ENCODE data around the gene YBX2. TPM values are rescaled to one million over a fixed set of nuclear protein-coding genes. Genes with fewer than 3 reads are reported as not detected.

The YBX2 gene
- total RNA-seq, 1 donor from 2014 or later, result 7.0 TPM

DNA sequence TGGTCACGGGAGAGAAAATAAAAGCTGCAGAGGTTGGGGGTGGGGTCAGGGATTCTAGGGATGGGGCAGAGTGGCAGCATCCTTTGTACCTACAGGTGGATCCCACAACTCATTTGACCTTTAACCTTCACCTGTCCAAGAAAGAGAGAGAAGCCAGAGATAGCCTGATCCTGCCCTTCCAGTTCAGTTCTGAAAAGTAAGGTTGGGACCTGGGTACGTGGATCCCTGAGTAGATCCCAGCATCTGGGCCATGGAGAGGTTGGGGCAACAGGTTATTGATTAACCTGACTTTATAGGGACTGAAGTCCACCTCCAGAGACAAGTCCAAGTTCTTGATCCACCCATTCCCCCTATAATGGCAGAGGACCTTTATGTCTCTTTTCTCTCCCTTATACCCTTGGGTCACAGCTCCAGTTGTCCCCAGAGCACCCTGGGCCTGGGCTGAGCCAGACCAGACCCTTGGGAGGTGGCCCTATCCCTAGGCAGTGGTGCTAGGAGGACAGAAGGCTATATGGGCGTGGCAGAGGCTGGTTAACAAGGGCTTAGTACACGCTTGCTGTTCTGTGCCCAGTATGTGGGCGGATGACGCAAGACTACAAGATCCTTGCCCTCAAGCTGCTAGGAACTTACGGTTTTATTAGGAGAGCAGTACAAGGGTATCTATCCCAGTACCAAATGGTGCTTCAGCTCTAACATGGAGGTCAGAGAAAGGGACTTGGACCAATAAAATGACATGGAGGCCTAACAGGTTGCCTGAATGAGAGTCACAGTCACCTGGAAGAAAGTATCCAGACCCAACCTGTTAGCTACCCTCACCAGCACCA lies 35.5 kb downstream of the YBX2 start:
- Mint-ChIP-seq H3K9me3 (no peaks in the 10 kb centered on the region), H3K27ac (peak overlapping the region; percentile 87), H3K27me3 (peaks cover 37% of the 10 kb centered on the region), H3K4me1 (ENCODE audit: unreplicated experiment) (peaks cover 6% of the 10 kb centered on the region), H3K4me3 (peak overlapping the region; percentile 83), H3K36me3 (peaks cover 17% of the 10 kb centered on the region)
- DNase-seq (ENCODE audit: extremely low spot score, unreplicated experiment), result no peak
- TF ChIP-seq, protein P1, sequence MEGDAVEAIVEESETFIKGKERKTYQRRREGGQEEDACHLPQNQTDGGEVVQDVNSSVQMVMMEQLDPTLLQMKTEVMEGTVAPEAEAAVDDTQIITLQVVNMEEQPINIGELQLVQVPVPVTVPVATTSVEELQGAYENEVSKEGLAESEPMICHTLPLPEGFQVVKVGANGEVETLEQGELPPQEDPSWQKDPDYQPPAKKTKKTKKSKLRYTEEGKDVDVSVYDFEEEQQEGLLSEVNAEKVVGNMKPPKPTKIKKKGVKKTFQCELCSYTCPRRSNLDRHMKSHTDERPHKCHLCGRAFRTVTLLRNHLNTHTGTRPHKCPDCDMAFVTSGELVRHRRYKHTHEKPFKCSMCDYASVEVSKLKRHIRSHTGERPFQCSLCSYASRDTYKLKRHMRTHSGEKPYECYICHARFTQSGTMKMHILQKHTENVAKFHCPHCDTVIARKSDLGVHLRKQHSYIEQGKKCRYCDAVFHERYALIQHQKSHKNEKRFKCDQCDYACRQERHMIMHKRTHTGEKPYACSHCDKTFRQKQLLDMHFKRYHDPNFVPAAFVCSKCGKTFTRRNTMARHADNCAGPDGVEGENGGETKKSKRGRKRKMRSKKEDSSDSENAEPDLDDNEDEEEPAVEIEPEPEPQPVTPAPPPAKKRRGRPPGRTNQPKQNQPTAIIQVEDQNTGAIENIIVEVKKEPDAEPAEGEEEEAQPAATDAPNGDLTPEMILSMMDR (conservative IDR thresholded peaks at IDR 0.05), result no peak

DNA sequence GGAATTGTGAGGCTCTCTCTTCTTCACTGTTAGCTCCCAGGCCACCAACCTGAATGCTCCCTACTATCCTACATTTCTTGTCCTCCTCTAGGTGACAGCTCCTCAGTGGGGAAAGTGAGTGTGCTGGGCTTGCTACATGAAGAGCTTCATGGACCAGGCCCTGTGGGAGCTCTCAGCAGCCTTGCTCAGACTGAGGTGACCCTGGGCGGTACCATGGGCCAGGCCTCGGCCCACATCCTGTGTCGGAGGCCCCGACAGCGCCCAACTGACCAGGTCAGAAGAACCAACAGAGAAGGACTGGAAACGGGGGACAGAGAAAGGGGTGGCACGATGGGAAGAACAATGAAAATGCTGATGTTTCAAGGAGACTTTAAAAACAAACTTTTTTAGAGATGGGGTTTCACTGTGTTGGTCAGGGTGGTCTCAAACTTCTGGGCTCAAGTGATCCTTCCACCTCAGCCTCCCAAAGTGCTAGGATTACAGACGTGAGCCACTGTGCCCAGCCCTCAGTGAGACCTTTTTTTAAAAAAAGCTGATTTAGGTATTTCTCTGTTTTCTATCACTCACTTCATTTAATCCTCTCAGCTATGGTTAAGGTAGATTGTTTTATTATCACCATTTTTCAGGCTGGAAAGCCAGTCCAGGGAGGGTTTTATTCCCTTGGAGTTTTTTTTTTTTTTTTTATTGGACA lies 37.5 kb downstream of the YBX2 start:
- no peak overlapping the region for H3K4me3 Mint-ChIP-seq
- H3K27me3 Mint-ChIP-seq, result peaks cover 19% of the 10 kb centered on the region
- H3K4me1 Mint-ChIP-seq (ENCODE audit: unreplicated experiment), result peaks cover 13% of the 10 kb centered on the region
- peaks cover 26% of the 10 kb centered on the region for H3K36me3 Mint-ChIP-seq
- TF ChIP-seq, protein P1 (conservative IDR thresholded peaks at IDR 0.05), result no peak
- no peak for DNase-seq (ENCODE audit: extremely low spot score, unreplicated experiment)
- H3K9me3 Mint-ChIP-seq, result no peaks in the 10 kb centered on the region
- peak overlapping the region; percentile 82 for H3K27ac Mint-ChIP-seq

DNA sequence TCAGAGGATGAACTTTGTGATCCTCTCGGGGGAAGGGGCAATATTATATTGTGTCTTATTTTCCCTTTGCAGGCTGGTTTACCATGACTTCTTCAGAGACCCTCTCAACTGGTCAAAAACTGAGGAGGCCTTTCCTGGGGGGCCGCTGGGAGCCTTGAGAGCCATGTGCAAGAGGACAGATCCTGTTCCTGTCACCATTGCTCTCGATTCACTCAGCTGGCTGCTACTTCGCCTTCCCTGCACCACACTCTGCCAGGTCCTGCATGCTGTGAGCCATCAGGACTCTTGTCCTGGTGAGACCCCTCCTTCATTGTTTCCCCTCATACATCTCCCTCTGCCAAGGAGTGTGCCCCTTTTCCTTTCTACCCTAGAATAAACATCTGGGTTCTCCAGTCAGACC lies 39.9 kb downstream of the YBX2 start:
- Mint-ChIP-seq H3K27me3 (peaks cover 5% of the 10 kb centered on the region), H3K9me3 (no peaks in the 10 kb centered on the region), H3K4me3 (peak overlapping the region; percentile 71), H3K4me1 (ENCODE audit: unreplicated experiment) (peaks cover 25% of the 10 kb centered on the region), H3K27ac (peak overlapping the region; percentile 52), H3K36me3 (peaks cover 26% of the 10 kb centered on the region)
- TF ChIP-seq, protein P1 (conservative IDR thresholded peaks at IDR 0.05), result no peak
- no peak for DNase-seq (ENCODE audit: extremely low spot score, unreplicated experiment)

DNA sequence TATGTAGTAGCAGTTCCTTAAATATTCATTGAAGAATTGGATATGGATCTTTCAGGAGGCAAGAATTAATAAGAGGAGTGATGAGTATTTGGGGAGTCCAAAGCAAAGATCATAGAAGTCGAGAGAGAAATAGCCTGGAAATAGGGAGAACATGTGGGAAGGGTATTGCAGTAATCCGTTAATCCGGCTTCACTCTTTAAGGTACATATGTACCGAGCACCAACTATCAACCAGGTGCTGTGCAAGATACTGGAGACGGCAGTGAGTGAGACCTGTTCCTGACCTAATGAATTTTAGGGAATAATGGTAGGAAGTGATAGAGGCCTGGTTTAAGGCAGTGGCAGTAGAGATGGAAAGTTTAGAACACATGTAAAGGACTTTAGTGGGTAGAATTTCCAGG lies 41.4 kb downstream of the YBX2 start:
- H3K36me3 Mint-ChIP-seq, result peaks cover 21% of the 10 kb centered on the region
- peak overlapping the region; percentile 94 for H3K4me3 Mint-ChIP-seq
- DNase-seq (ENCODE audit: extremely low spot score, unreplicated experiment), result no peak
- H3K27me3 Mint-ChIP-seq, result no peaks in the 10 kb centered on the region
- H3K27ac Mint-ChIP-seq, result peak overlapping the region; percentile 100
- peaks cover 30% of the 10 kb centered on the region for H3K4me1 Mint-ChIP-seq (ENCODE audit: unreplicated experiment)
- no peaks in the 10 kb centered on the region for H3K9me3 Mint-ChIP-seq
- TF ChIP-seq, protein P1 (conservative IDR thresholded peaks at IDR 0.05), result no peak

DNA sequence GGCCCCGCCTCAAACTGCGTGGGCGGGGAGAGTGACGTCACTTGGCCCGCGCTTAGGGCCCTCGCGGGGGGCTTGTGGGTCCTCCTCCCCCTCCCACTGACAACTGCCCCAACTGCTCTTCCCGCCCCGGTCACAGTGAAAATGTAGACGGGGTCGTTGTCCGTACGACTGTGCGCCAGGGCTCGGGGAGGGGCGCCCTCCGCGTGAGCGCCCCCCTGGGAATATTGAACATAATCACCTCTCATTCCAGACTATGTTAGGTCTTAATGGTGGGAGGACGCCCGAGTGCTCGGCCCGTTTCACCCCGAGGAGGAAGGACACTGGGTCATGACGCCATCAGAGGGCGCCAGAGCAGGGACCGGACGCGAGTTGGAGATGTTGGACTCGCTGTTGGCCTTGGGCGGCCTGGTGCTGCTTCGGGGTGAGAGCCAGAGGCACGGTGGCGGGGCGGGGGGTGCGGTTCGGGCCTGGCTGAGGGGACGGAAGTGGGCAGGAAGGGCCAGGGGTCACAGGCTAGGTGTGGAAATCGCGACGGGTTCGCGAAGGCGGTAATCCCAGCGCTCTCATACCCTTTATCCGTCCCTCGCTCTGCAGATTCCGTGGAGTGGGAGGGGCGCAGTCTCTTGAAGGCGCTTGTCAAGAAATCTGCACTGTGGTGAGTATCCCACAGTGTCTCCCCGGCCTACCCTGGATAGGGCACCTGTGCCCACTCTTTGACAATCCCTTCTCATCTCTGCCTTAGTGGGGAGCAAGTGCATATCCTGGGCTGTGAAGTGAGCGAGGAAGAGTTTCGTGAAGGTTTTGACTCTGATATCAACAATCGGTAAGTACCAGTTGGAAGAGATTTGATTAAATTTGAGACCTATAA lies 42.0 kb downstream of the YBX2 start, which contains the start of gene ELP5:
TSS of gene ELP5 (plus strand) at position 40 of the 868 bp plus-strand sequence. CDS start at position 376, 336 bp downstream.
- DNase-seq (ENCODE audit: extremely low spot score, unreplicated experiment), result peak; percentile 93
- no peaks in the 10 kb centered on the region for H3K27me3 Mint-ChIP-seq
- H3K4me1 Mint-ChIP-seq (ENCODE audit: unreplicated experiment), result peaks cover 30% of the 10 kb centered on the region
- H3K4me3 Mint-ChIP-seq, result peak within 1 kb of the TSS; percentile 97
- TF ChIP-seq, protein P1 (conservative IDR thresholded peaks at IDR 0.05), result peak; percentile 22
- peaks cover 21% of the 10 kb centered on the region for H3K36me3 Mint-ChIP-seq
- peak within 1 kb of the TSS; percentile 100 for H3K27ac Mint-ChIP-seq
- no peaks in the 10 kb centered on the region for H3K9me3 Mint-ChIP-seq

All from type B pancreatic cell (in vitro differentiated cells).